ENCODE results near the gene SHPK.

SHPK gene, protein sequence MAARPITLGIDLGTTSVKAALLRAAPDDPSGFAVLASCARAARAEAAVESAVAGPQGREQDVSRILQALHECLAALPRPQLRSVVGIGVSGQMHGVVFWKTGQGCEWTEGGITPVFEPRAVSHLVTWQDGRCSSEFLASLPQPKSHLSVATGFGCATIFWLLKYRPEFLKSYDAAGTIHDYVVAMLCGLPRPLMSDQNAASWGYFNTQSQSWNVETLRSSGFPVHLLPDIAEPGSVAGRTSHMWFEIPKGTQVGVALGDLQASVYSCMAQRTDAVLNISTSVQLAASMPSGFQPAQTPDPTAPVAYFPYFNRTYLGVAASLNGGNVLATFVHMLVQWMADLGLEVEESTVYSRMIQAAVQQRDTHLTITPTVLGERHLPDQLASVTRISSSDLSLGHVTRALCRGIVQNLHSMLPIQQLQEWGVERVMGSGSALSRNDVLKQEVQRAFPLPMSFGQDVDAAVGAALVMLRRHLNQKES

GRCh38 chr17:3636154-3636907, at the start of gene SHPK, which contains the start of gene CTNS:
Gene SHPK (minus strand): TSS chr17:3636250. CDS start chr17:3636219, 31 bp downstream.
Gene CTNS (plus strand): TSS chr17:3636760. CDS start chr17:3640207, 3,447 bp downstream.
- DNase-seq (ENCODE audit: low spot score): peak; percentile 98

DNA sequence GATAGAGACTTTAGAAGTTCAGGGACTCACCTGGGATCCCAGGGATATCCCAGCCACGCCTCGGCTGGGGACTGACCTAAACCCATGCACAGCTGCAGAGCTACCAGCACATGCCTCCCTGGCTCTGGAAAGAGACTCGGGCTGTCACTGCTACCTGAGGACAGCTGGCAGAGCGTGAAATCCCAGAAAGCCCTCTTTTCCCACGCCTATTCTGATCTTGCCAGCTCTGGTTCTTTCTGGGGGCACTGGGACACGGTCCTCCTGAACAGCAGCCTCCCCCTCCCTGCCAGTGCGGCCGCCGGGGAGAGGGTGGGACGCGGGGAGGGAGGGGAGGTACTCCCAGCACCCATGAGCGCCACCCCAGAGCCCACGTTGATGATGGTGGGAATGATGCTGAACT, 49.1 kb upstream of the SHPK start:
- DNase-seq (ENCODE audit: low spot score): no peak

DNA sequence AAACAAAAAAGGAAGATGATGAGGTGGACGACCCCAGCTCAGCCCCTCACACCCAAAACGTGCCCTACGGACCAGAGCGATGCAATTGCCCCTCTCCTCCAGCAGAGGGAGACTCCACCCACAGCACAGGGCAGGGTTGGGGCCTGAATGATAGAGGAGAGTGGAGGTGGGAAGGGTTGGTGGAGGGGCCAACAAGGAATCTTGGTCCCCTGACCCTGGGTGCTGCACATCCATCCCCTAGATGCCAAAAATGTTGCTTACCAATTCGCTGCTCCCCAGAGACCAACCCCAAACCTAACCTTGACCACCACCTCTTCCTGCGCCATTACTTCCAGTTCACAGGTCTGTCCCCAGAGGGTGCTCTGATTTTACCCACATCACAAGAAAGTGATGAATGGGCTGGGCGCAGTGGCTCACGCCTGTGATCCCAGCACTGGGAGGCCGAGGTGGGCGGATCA, 47.0 kb upstream of the SHPK start:
- DNase-seq (ENCODE audit: low spot score): peak; percentile 59

DNA sequence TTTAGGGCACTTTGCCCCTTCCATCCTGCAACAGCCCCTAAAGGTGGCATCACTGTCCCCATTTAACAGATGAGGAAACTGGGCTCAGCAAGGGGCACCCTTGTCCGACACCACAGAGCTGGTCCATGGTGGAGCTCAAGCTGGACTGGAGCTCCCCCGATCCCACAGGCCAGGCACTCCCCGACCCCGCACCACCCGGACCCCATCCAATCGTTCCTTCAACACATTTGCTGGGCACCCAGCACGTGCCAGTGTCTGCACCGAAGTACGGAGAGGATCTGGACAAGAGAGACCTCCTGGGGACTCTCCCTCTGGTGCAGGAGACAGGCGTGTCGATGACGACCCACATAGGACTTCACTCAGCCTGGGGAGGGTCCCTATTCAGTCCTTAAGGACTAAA, 46.0 kb upstream of the SHPK start:
- DNase-seq (ENCODE audit: low spot score): no peak

DNA sequence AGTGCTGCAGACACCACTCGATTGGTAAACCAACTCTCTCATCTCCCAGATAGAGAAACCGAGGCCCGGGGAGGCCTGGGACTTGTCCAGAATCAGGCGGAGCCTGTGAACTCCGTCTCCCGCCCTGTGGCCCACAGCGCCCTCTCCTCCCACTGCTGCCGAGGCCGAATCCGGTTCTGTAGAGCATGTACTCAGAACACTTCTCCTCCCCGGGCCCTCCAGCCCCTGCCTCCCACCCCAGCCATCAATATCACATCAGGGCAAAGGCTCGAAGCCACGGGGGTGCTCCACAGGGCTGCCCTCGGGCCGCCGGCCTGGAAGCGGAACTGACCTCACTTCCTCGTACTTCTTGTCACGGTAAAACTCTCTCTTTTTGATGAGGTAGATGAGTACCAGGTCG, 45.5 kb upstream of the SHPK start:
- DNase-seq (ENCODE audit: low spot score): no peak

GRCh38 chr17:3681057-3681456, 45.0 kb upstream of the SHPK start:
- no peak for DNase-seq (ENCODE audit: low spot score)

GRCh38 chr17:3679531-3680126, 43.6 kb upstream of the SHPK start:
- no peak for DNase-seq (ENCODE audit: low spot score)

- DNase-seq (ENCODE audit: low spot score): no peak
Measured at GRCh38 chr17:3678821-3679530, 42.9 kb upstream of the SHPK start.

GRCh38 chr17:3678095-3678820, 42.2 kb upstream of the SHPK start:
- no peak for DNase-seq (ENCODE audit: low spot score)

DNA sequence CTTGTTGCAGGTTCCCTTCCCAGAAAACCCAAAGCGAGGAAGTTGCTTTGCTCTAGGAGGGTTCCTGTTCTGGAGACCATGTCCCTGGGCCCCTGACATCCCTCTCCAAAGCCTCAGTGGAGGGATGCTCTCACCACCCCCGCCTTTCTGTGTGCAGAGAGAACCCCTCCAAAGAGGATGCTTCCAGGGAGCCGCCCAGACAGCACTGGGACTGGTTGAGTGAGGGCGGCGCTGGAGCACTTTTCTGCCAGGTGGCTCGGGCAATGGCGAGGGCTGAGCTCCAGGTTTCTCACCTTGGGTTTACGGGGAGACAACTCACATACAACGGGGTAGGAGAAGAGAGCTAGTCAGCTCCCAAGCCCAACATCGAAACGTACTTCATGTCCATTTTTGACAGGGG, 39.8 kb upstream of the SHPK start:
- DNase-seq (ENCODE audit: low spot score): no peak

GRCh38 chr17:3672571-3672970, 36.5 kb upstream of the SHPK start:
- no peak for DNase-seq (ENCODE audit: low spot score)

- DNase-seq (ENCODE audit: low spot score): peak; percentile 6
Measured at GRCh38 chr17:3669548-3669947, 33.5 kb upstream of the SHPK start.

DNA sequence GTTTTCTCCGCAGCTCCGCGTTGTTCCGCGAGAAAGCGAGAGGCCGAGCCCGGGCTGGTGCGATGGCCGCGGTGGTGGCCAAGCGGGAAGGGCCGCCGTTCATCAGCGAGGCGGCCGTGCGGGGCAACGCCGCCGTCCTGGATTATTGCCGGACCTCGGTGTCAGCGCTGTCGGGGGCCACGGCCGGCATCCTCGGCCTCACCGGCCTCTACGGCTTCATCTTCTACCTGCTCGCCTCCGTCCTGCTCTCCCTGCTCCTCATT, 33.0 kb upstream of the SHPK start:
- DNase-seq (ENCODE audit: low spot score): no peak

DNA sequence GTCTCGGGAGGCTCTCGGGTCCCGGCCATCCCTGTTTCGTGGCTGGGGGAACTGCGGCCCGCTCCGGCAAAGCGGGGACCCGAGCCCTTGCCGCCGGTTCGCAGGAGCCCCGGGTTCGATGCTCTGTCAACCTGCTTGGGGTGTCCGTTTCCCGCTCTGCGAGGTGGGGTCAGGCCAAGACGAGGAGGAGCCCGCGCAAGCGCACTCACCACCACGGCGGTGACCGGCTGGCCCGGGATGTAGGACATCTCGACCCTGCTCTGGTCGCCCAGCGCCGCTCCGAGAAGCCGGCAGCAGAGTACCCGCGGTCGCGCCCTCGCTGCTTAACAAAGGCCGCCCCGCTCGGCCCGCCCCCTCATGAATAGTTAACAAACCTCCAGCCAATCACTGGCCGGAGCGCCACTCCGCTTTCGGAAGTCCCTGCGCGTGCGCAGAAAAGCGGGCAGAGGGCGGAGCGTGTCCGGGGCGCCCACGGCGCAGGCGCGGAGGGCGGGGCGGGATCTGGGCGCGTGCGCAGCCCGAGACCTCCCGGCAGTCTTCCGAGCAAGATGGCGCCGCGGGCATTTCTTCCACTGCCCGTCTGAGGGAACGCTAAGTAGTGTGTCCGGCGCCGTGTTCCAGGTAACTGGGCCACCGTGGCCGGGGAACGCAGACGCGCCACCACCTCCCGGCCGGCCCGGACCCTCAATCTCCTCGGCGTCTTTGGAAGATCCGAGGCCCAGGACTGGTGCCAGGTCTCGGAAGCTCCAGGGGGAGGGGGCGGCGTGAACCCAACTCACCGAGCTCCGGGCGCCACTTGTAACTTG, 32.4 kb upstream of the SHPK start, which contains the start of the genes EMC6 and TAX1BP3:
EMC6 (plus strand) TSS at position 534 of the 806 bp plus-strand sequence. CDS start 335 bp downstream, outside the sequence.
TAX1BP3 (minus strand) TSS at position 300 of the 806 bp plus-strand sequence; CDS start at position 248, 52 bp downstream.
- peak; percentile 99 for DNase-seq (ENCODE audit: low spot score)

- DNase-seq (ENCODE audit: low spot score): peak; percentile 73
Measured at GRCh38 chr17:3667366-3668278, 31.6 kb upstream of the SHPK start.

DNA sequence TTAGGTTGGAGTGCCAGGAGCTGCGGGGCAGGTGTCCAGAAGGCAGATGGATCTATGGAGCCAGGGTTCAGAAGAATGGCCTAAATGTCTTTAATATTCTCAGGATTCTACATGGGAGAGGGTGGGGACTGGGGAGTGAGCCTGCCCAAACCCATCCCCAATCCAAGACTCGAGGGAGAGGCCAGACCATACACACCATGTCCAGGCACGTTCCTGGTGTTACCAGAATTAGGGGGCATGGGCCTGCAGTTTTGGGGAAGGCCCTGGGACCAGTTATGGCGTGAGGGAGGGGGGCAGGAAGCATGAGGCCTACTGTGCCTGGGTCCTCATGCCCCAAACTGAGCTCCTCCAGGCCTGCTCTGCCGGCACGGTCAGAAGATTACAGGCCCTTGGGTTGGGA, 30.5 kb upstream of the SHPK start:
- DNase-seq (ENCODE audit: low spot score): no peak

GRCh38 chr17:3665834-3666233, 29.8 kb upstream of the SHPK start:
- DNase-seq (ENCODE audit: low spot score): no peak

DNA sequence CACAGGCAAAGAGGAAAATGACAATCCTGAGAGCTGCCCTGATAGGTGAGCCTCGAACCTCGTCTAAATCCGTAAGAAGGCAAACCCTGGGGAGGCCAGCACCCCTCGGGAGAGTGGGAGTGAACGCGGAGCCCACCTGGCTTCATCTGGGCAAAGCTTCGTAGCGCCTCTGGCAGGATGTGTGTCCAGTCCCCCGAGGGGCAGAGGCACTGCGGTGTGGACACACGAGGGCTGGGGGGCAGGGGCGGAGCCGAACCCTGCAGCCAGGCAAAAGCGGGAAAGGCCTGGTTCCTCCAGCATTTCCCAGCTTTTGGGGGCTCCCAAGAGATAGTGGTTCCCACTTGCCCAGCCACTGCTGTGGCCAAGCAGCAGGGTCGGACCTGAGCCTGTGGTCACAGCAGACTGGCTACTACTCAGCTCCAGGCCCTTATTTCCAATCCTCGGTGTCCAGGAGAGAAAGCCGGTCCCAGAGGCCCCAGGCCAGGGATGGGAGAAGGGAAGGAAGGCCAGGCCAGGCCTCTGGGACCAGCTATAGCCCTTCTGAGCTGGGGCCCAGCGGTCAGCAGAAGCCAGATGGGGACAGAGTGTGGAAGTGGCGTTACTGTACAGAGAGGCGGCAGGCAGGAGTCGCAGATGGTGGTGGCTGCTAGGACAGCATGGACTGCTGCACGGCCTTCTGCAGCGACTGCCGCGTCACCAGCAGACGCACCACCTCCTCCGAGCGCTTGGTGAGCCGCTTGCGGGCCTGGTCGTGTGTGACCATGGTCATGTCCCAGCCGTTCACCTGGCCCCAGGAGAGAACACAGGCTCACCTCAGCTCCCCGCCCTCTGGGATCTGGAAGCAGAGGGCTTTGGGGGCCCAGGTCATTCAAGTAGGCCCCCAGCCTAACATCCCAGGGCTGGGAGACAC, 27.3 kb upstream of the SHPK start:
- no peak for DNase-seq (ENCODE audit: low spot score)

All from COLO829 (cell line).